RWPE1 (cell line): ENCODE measurements around the gene AOAH.

Experiments
- CTCF ChIA-PET: fragments of 350-600 bp; sonication (Branson Sonifier 250); formaldehyde crosslinking; extraction: SDS; loops from one replicate; lab custom pipeline; 2021; lab: Yijun Ruan, JAX
- POLR2A ChIA-PET: fragments of 400-600 bp; formaldehyde crosslinking; extraction: SDS; loops from one replicate; lab custom pipeline; 2020; ENCODE audit warnings: antibody characterized with exemption; ENCODE audit not compliant: low non-redundant PET; lab: Yijun Ruan, JAX
- DNase-seq: peaks from one replicate; pipeline ENCODE4 v3.0.0; 2012; ENCODE audit warnings: low spot score
- H3K27ac ChIP-seq: fragments of 450-650 bp; 2 replicates; pipeline ENCODE4 v1.5.1; 2017
- TF ChIP-seq, protein P1 (sequence below): fragments of 450-650 bp; conservative IDR thresholded peaks from 2 replicates; pipeline ENCODE4 v1.5.1; 2017; ENCODE audit warnings: low read depth, mild to moderate bottlenecking

The AOAH gene

GRCh38 chr7:36658335-36659171 lies 65.7 kb downstream of the AOAH start:
- DNase-seq: peak; percentile 47
- H3K27ac ChIP-seq: no peak overlapping the region
- POLR2A ChIA-PET: no interaction called here
- CTCF ChIA-PET: interaction anchor here (0.6 to 1.9 kb wide), 5 partner anchors 13 to 240 kb away, joined by 3 to 7 read pairs (median 3); no protein-coding TSS in a partner anchor
- TF ChIP-seq, protein P1, sequence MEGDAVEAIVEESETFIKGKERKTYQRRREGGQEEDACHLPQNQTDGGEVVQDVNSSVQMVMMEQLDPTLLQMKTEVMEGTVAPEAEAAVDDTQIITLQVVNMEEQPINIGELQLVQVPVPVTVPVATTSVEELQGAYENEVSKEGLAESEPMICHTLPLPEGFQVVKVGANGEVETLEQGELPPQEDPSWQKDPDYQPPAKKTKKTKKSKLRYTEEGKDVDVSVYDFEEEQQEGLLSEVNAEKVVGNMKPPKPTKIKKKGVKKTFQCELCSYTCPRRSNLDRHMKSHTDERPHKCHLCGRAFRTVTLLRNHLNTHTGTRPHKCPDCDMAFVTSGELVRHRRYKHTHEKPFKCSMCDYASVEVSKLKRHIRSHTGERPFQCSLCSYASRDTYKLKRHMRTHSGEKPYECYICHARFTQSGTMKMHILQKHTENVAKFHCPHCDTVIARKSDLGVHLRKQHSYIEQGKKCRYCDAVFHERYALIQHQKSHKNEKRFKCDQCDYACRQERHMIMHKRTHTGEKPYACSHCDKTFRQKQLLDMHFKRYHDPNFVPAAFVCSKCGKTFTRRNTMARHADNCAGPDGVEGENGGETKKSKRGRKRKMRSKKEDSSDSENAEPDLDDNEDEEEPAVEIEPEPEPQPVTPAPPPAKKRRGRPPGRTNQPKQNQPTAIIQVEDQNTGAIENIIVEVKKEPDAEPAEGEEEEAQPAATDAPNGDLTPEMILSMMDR: no peak

DNA sequence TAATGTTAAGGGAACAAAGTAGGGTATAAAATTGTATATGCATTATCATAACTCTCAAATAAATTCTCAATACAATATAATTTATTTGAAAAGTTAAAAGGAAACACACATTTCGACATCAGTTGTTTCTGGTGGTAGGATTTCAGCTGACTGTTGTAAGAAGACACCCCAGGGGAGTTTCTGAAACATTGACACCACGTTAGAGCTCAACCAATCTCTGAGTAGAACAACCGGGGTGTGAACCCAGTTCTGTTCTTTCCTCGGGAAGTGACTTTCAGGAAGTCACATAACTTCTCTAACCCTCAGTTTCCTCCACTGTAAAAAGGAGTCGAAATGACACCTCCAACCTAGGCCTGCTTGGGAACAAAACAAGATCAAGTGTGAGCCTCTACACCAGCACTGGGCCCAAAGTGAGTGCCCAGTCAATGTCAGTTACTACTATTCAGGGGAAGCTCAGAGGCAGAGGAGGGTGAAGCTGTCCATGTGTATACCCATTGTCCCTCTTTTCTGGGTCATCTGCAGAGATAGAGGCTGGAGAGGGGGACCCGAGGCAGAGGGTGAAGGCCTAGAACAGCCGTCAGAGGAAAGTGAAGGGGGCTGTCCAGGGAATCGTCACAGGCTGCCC lies 67.1 kb downstream of the AOAH start:
- no peak overlapping the region for H3K27ac ChIP-seq
- ChIA-PET POLR2A (no interaction called here), CTCF (interaction anchor here (0.6 to 1.9 kb wide), 3 partner anchors 14 to 364 kb away, joined by 3 to 7 read pairs (median 3); no protein-coding TSS in a partner anchor)
- TF ChIP-seq, protein P1: no peak
- no peak for DNase-seq

DNA sequence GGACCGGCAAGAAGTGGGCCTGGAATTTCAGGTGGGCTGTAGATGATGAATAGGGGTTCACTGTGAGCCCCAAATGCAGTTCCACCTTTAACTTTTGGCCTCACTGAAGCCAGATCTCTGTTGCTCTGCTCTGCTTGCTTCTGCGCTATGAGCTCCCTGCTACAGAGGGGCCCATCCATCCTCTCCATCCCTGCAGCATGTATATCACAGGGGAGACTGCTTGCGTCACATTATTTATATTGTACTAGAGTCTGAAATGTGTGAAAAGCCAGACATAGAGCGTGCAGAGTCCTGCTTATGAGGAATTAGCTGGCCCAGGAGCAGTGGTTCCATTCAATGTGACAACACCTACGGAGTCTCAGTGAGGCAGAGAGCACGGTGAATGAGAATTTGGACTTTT lies 69.9 kb downstream of the AOAH start:
- POLR2A ChIA-PET: no interaction called here
- CTCF ChIA-PET: interaction anchor here (0.5 to 1.0 kb wide), 2 partner anchors 15 to 143 kb away, joined by 3 read pairs; no protein-coding TSS in a partner anchor

DNA sequence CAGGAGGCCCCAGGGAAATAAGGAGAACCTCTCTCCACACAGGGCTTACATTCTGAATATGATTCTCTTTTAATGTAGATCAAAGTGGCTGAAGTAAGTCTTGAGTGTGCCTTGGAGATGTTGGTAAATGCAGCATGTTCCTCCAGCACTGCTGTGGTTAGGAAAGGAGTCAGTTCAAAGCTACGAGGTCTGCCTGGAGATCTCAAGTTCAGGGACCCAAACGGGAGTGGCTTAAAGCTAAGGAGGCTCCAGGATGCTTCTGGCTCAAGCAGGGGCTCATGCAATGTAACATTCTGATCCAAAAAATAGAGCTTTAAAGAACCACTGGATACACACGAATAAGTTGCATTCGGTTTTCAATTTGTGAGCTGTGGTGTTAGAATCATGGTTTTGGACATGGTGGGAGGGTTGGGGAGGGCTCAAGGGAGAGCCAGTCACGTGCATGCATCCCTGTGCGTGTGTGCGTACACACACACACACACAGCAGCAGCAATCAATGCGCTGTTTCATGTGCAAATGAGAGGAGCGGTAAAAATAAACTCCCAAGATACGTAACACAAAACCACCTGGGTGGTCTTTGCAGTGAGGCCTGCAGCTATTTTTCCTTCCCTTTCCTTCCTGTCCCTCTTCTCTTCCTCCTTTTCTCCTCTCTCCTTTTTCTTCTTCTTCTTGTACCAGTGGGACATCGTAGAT lies 70.5 kb downstream of the AOAH start:
- CTCF ChIA-PET: interaction anchor here (0.5 to 1.0 kb wide), 3 partner anchors 16 to 200 kb away, joined by 3 read pairs; no protein-coding TSS in a partner anchor
- H3K27ac ChIP-seq: no peak overlapping the region
- POLR2A ChIA-PET: interaction anchor here (0.7 kb wide), 1 partner anchor 27 kb away, joined by 4 read pairs; no protein-coding TSS in a partner anchor

More for the DNA sequence above, 69.9 kb downstream of the AOAH start:
- no peak for DNase-seq
- H3K27ac ChIP-seq: no peak overlapping the region
- TF ChIP-seq, protein P1: no peak

GRCh38 chr7:36653008-36653662 lies 71.2 kb downstream of the AOAH start:
- TF ChIP-seq, protein P1: no peak
- no peak for DNase-seq
- H3K27ac ChIP-seq: no peak overlapping the region
- POLR2A ChIA-PET: interaction anchor here (0.7 kb wide), 1 partner anchor 26 kb away, joined by 4 read pairs; no protein-coding TSS in a partner anchor
- CTCF ChIA-PET: interaction anchor here (0.5 kb wide), 1 partner anchor 200 kb away, joined by 3 read pairs; no protein-coding TSS in a partner anchor

More for the DNA sequence above, 70.5 kb downstream of the AOAH start:
- TF ChIP-seq, protein P1: no peak
- no peak for DNase-seq
